ENCODE measurements around the gene PTH2R. TPM values are rescaled to one million over a fixed set of nuclear protein-coding genes. Genes with fewer than 3 reads are reported as not detected.

Gene PTH2R
- polyA plus RNA-seq, 1 of the 3 experiments (the other 2 are of a cell fraction) = 4.0 TPM

DNA sequence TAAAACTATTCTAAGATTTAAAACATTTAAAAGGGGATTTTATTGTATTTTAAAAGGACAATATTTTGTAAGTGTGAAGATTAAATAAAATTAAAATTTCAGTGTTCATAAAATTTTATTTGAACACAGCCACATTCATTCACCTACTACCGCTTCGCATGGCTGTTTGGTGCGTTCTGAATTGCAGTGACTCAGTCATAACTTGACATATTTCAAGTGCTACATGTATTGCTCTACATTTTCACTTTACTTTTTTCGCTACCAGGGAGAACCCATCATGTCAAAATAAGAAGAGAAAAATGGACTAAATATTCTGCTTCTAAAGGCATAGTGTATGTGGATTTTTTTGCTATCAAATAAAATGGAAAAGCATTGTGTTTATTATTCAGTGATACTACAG, 8.7 kb downstream of the PTH2R start:
- Histone ChIP-seq H4K20me1 (ENCODE audit: insufficient read depth) (no peaks in the 10 kb centered on the region), H3K79me2 (ENCODE audit: insufficient read depth) (no peaks in the 10 kb centered on the region), H3K4me1 (ENCODE audit: control insufficient read depth in 1 of 2, insufficient read depth in 2 of 2, low read depth in 1 of 2, low read length in 1 of 2) (no peaks in the 10 kb centered on the region), H3F3A (replicated peaks; ENCODE audit: insufficient read depth) (no peaks in the 10 kb centered on the region), H3K27ac (ENCODE audit: low read depth in 2 of 2, low read length in 1 of 2) (no peak overlapping the region), H2AFZ (ENCODE audit: low read depth) (no peak overlapping the region), H3K27me3 (ENCODE audit: insufficient read depth) (no peaks in the 10 kb centered on the region), H3K9me3 (no peaks in the 10 kb centered on the region), H3K9ac (no peak overlapping the region), H3K9me2 (no peaks in the 10 kb centered on the region), H3K4me3 (ENCODE audit: low read depth in 2 of 2, low read length in 1 of 2) (no peak overlapping the region), H3K36me3 (replicated peaks in 1 of 2; ENCODE audit: control insufficient read depth in 1 of 2, insufficient read depth in 2 of 2, low read length in 1 of 2) (no peaks in the 10 kb centered on the region), H3K4me2 (no peak overlapping the region)
- ChIA-PET CTCF (no interaction called here), POLR2A (no interaction called here)
- TF ChIP-seq ELF1 (IDR thresholded peaks at IDR 0.05) (no peak), EP300 (IDR thresholded peaks at IDR 0.05; ENCODE audit: borderline replicate concordance in 1 of 2, low read depth in 1 of 2, low read length in 1 of 2) (no peak), POLR2AphosphoS5 (IDR thresholded peaks at IDR 0.05; ENCODE audit: low read depth, low read length) (no peak), RAD21 (IDR thresholded peaks at IDR 0.05; ENCODE audit: low read length) (no peak), MXI1 (IDR thresholded peaks at IDR 0.05; ENCODE audit: low read depth, low read length) (no peak), EZH2phosphoT487 (IDR thresholded peaks at IDR 0.05; ENCODE audit: borderline replicate concordance, low read depth) (no peak), FOXJ3 (CRISPR knock-in tag; IDR thresholded peaks at IDR 0.05) (no peak), FOXM1 (IDR thresholded peaks at IDR 0.05; ENCODE audit: low read depth) (no peak), MEF2A (IDR thresholded peaks at IDR 0.05; ENCODE audit: borderline replicate concordance, low read depth) (no peak), TCF12 (IDR thresholded peaks at IDR 0.05) (no peak)
- TF ChIP-seq, protein P1, sequence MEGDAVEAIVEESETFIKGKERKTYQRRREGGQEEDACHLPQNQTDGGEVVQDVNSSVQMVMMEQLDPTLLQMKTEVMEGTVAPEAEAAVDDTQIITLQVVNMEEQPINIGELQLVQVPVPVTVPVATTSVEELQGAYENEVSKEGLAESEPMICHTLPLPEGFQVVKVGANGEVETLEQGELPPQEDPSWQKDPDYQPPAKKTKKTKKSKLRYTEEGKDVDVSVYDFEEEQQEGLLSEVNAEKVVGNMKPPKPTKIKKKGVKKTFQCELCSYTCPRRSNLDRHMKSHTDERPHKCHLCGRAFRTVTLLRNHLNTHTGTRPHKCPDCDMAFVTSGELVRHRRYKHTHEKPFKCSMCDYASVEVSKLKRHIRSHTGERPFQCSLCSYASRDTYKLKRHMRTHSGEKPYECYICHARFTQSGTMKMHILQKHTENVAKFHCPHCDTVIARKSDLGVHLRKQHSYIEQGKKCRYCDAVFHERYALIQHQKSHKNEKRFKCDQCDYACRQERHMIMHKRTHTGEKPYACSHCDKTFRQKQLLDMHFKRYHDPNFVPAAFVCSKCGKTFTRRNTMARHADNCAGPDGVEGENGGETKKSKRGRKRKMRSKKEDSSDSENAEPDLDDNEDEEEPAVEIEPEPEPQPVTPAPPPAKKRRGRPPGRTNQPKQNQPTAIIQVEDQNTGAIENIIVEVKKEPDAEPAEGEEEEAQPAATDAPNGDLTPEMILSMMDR (IDR thresholded peaks at IDR 0.05) = no peak
- TF ChIP-seq, protein P2, sequence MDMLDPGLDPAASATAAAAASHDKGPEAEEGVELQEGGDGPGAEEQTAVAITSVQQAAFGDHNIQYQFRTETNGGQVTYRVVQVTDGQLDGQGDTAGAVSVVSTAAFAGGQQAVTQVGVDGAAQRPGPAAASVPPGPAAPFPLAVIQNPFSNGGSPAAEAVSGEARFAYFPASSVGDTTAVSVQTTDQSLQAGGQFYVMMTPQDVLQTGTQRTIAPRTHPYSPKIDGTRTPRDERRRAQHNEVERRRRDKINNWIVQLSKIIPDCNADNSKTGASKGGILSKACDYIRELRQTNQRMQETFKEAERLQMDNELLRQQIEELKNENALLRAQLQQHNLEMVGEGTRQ (IDR thresholded peaks at IDR 0.05; ENCODE audit: borderline replicate concordance, low read depth, low read length) = no peak
- WGBS (ENCODE audit: low lambda C conversion rate) = 73% methylated on average over 4 of the region's 4 CpGs
- DNase-seq = no peak

DNA sequence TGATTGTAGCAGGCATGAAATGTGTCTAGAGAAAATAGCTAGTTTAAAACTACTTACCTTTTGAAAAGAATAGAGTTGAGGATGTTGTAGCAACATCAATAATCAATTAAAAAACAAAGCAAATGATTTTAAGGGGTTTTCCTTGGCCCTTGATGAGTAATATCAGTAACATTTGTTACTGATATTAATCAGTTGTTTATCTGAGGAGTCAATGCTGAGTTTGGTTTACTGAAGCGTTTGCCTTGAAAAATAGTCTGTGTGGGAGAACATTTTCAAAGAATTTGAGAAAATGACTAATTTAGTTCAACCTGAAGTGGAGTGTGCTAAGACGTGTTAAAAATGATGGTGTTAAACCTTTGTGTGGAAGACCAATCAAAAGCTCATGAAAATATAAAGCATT, 9.3 kb downstream of the PTH2R start:
- ChIA-PET POLR2A (no interaction called here), CTCF (interaction anchor here (0.8 to 1.7 kb wide), 2 partner anchors 9 to 31 kb away, joined by 3 to 4 read pairs; partner anchors contain the start of gene PTH2R)
- 39% methylated on average over 2 of the region's 2 CpGs for WGBS (ENCODE audit: low lambda C conversion rate)

More for the DNA sequence above, 9.3 kb downstream of the PTH2R start:
- Histone ChIP-seq H3K4me2 (no peak overlapping the region), H3K36me3 (replicated peaks in 1 of 2; ENCODE audit: control insufficient read depth in 1 of 2, insufficient read depth in 2 of 2, low read length in 1 of 2) (no peaks in the 10 kb centered on the region), H2AFZ (ENCODE audit: low read depth) (no peak overlapping the region), H3K4me1 (ENCODE audit: control insufficient read depth in 1 of 2, insufficient read depth in 2 of 2, low read depth in 1 of 2, low read length in 1 of 2) (no peaks in the 10 kb centered on the region), H3K27ac (ENCODE audit: low read depth in 2 of 2, low read length in 1 of 2) (no peak overlapping the region), H3K79me2 (ENCODE audit: insufficient read depth) (no peaks in the 10 kb centered on the region), H3K27me3 (ENCODE audit: insufficient read depth) (no peaks in the 10 kb centered on the region), H3K9me2 (no peaks in the 10 kb centered on the region), H3K4me3 (ENCODE audit: low read depth in 2 of 2, low read length in 1 of 2) (no peak overlapping the region), H3K9me3 (no peaks in the 10 kb centered on the region), H3K9ac (no peak overlapping the region), H3F3A (replicated peaks; ENCODE audit: insufficient read depth) (no peaks in the 10 kb centered on the region), H4K20me1 (ENCODE audit: insufficient read depth) (no peaks in the 10 kb centered on the region)
- TF ChIP-seq CHD2 (IDR thresholded peaks at IDR 0.05; ENCODE audit: low read length, partially characterized antibody) (no peak), JUND (IDR thresholded peaks at IDR 0.05) (no peak), MXI1 (IDR thresholded peaks at IDR 0.05; ENCODE audit: low read depth, low read length) (no peak), NFIC (IDR thresholded peaks at IDR 0.05; ENCODE audit: borderline replicate concordance) (no peak), FOXJ3 (CRISPR knock-in tag; IDR thresholded peaks at IDR 0.05) (no peak), FOSL2 (IDR thresholded peaks at IDR 0.05; ENCODE audit: borderline replicate concordance, low read depth) (no peak)
- TF ChIP-seq, protein P3, sequence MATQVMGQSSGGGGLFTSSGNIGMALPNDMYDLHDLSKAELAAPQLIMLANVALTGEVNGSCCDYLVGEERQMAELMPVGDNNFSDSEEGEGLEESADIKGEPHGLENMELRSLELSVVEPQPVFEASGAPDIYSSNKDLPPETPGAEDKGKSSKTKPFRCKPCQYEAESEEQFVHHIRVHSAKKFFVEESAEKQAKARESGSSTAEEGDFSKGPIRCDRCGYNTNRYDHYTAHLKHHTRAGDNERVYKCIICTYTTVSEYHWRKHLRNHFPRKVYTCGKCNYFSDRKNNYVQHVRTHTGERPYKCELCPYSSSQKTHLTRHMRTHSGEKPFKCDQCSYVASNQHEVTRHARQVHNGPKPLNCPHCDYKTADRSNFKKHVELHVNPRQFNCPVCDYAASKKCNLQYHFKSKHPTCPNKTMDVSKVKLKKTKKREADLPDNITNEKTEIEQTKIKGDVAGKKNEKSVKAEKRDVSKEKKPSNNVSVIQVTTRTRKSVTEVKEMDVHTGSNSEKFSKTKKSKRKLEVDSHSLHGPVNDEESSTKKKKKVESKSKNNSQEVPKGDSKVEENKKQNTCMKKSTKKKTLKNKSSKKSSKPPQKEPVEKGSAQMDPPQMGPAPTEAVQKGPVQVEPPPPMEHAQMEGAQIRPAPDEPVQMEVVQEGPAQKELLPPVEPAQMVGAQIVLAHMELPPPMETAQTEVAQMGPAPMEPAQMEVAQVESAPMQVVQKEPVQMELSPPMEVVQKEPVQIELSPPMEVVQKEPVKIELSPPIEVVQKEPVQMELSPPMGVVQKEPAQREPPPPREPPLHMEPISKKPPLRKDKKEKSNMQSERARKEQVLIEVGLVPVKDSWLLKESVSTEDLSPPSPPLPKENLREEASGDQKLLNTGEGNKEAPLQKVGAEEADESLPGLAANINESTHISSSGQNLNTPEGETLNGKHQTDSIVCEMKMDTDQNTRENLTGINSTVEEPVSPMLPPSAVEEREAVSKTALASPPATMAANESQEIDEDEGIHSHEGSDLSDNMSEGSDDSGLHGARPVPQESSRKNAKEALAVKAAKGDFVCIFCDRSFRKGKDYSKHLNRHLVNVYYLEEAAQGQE (IDR thresholded peaks at IDR 0.05; ENCODE audit: low read depth, low read length) = no peak
- no peak for DNase-seq
